Left ventricle myocardium superior (tissue), 1 donor: ENCODE measurements around the gene ZNF439. TPM values are rescaled to one million over a fixed set of nuclear protein-coding genes. Genes with fewer than 3 reads are reported as not detected.
A peak's percentile ranks its signal among the peaks of the same experiment; 100 is the strongest.
"Not testable (repeated sequence)": the region's sequence is repeated elsewhere in the genome, so short reads cannot be mapped to it uniquely, and the experiment has no call there.

Experiments
- ATAC-seq: fragments of 200-7000 bp; cut with Tn5 transposase; one replicate; pipeline ENCODE4 v1.9.1; 2020; ENCODE audit warnings: mild to moderate bottlenecking, moderate library complexity
- DNase-seq: peaks from one replicate; pipeline ENCODE4 v3.0.0-alpha.2; 2020
- intact Hi-C: fragments of 100-400 bp; cut with micrococcal nuclease; formaldehyde crosslinking; loops from one replicate; pipeline ENCODE4 v1.11.0; 2022
- long read RNA-seq: library from polyadenylated mRNA; unstranded; transcript quantifications from one replicate; pipeline ENCODE4 v2.0.0, GENCODE V29; 2021
- total RNA-seq: library from RNA; stranded (reverse); fragmentation: NEBNext Ultra II Directional; extraction: Animal tissue kit (Norgen Biotek cat#: 25700); gene quantifications from one replicate; pipeline ENCODE4 v1.2.1, GENCODE V29; 2021
- donor health status: DM: no; HTN: yes; CAD: no; lungs with severe emphysema.

ZNF439 gene
- total RNA-seq, result 3.7 TPM
- long read RNA-seq, partial matches to known transcripts, result 0 of 6 reads
- long read RNA-seq, other reads (novel, unspliced or antisense), result 6 of 6 reads

DNA sequence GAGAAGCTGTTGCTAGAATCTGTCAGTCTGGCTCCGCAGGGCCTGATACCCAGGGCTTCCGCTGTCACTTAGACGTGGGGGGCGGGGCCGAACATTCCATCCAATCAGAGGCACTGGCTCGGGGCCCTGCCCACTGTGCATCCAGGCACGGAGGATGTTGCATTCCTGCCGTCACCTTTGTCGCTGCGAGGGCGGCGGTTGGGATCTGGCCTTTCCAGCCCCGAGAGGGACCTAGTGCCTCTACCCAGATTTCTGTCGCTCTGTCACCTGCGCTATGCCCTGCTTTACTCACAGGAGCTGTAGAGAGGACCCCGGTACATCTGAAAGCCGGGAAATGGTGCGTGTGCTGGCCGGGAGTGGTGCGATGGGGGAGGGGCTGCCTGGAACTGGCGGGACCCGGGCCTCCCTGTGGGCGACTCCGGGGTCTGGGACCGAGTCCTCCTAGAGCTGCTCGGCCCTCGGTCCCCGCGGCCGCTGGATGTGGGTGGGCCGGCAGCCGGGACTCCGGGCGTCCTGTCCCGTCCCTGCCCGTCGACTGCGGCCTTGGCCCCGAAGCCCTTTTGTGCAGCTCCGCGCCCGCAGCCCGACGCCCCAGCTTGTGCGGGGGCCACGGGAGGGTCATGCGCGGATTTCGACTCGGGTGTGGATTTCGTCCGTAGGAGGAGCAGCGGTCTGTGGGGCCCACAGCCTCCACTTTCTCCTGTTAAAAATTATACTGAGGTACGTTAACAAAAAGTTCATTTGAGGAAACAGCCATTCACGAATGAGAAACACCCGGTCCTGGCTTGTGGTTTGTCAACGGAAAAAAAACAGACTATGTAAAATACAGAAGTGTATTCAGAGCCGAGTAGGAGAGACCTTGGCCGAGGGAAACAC, at the start of gene ZNF439:
TSS of gene ZNF439 (plus strand) at position 133 of the 876 bp plus-strand sequence. CDS start at position 275, 142 bp downstream.
- intact Hi-C loops, result no loop called here
- DNase-seq (peak; percentile 97), ATAC-seq (peak; percentile 100)

DNA sequence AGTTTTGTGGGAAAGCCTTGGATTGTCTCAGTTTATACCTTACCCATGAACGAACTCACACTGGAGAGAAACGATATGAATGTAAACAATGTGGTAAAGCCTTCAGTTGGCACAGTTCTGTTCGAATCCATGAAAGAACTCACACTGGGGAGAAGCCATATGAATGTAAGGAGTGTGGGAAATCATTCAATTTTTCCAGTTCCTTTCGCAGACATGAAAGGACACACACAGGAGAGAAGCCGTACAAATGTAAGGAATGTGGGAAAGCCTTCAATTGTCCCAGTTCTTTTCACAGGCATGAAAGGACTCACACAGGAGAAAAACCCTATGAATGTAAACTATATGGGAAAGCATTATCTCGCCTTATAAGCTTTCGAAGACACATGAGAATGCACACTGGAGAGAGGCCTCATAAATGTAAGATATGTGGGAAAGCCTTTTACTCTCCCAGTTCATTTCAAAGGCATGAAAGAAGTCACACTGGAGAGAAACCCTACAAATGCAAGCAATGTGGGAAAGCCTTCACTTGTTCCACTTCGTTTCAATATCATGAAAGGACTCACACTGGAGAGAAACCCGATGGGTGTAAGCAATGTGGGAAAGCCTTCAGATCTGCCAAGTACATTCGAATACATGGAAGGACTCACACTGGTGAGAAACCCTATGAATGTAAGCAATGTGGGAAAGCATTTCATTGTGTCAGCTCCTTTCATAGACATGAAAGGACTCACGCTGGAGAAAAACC, 42.0 kb upstream of the ZNF439 start:
- ATAC-seq, result no peak
- intact Hi-C loops, result no loop called here
- DNase-seq, result no peak

DNA sequence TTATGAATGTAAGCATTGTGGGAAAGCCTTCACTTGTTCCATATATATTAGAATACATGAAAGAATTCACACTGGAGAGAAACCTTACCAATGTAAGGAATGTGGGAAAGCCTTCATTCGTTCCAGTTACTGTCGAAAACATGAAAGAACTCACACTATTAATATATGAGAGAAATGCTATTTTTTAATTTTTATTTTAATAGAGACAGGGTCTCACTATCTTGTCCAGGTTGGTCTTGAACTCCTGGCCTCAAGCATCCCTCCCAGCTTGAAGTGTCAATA, 41.5 kb upstream of the ZNF439 start:
- ATAC-seq, result no peak
- intact Hi-C loops, result no loop called here
- no peak for DNase-seq

DNA sequence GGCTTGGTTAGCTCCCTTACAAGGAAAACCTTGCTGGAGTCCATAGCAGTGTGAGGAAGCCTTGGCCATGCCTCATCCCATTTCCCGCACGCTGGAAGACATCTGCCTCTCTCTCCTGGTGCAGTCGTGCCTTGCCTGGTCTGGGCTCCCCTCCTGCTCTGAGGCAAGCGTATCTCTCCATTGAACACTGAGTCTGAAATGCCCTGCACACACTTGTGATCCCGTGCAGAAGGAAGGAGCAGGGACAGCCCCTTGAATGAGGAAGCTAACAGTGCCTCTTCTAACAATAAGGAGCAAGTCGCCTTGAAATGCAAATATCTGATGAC, 34.9 kb upstream of the ZNF439 start:
- DNase-seq, result peak; percentile 32
- peak; percentile 42 for ATAC-seq
- intact Hi-C loops, result no loop called here

DNA sequence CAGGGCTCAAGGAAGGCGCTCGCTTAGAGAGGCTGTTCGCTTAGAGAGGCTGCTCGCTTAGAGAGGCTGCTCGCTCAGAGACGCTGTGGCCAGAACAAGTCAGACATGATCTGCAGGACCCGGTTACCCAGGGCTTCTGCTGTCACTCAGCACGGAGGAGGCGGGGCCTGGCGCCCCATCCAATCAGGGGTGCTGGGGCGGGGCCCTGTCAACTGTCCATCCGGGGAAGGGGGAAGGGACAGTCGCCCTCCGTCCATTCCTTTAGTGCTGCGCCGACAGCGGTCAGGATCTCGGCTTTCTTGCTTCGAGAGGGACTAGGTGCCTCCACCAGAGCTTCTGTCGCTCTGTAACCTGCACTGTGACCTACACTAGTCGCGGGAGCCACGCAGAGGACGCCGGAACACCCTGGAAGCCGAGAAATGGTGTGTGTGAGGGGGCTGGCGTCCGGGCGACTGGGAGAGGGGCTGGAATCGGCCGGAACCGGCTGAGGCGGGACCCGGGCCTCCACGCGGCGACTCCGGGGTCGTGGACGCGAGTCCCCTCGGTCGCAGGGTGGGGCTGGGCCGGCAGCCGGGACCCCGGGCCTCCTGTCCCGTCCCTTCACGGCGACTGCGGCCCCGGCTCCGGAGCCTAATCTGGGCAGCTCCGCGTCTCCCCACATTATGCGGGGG, 34.4 kb upstream of the ZNF439 start, which contains the start of gene ZNF440:
TSS of gene ZNF440 (plus strand) at position 245 of the 671 bp plus-strand sequence. CDS start at position 420, 175 bp downstream.
- intact Hi-C loops, result no loop called here

DNA sequence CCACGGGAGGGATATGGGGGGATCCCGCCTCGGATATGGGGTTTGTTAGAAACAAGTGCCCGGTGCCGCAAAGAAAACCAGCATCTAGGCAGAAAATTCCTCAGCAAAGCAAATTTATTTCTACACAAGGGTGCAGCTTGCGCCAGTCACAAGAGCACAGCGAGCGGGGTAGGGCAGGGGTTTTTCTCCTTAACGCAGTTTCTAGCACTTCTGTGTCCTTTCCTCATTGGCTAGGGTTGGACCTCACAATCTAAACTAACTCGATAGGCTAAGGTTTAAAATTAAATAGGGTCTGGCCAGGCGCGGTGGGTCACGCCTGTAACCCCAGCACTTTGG, 33.9 kb upstream of the ZNF439 start:
- peak; percentile 39 for ATAC-seq
- intact Hi-C loops, result no loop called here
- no peak for DNase-seq

More for the DNA sequence above, 34.4 kb upstream of the ZNF439 start, which contains the start of gene ZNF440:
- DNase-seq (peak; percentile 98), ATAC-seq (peak; percentile 100)

DNA sequence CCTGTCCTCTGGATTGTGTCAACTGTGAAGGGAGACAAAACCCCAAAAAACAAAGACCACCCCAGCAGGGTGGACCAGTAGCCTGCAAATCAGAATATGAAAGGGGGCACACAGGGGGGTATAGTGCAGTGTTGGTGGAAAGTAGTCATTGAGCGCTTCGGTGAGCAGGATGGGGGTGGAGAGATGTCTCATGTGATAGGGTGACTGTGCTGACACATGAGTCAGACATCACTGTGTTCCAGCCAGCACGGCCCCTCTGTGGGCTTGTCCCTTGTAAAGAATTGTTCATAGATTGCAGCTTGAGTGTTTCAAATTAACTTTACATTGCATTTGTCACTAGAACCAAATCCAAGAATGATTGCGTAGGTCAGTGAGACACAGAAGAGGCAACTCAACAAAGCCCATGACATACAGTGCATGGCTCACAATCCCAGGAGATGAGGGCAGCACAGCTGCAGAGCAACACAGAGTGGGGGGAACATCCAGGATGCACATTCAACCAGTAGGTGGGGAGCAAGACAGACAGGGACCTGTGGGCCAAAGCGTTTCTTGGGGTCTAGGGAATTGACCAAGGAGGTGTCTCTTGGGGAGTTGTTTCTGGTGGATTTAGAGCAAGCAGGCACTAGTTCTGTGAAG, 26.9 kb upstream of the ZNF439 start:
- intact Hi-C loops, result no loop called here
- no peak for ATAC-seq
- DNase-seq, result no peak

DNA sequence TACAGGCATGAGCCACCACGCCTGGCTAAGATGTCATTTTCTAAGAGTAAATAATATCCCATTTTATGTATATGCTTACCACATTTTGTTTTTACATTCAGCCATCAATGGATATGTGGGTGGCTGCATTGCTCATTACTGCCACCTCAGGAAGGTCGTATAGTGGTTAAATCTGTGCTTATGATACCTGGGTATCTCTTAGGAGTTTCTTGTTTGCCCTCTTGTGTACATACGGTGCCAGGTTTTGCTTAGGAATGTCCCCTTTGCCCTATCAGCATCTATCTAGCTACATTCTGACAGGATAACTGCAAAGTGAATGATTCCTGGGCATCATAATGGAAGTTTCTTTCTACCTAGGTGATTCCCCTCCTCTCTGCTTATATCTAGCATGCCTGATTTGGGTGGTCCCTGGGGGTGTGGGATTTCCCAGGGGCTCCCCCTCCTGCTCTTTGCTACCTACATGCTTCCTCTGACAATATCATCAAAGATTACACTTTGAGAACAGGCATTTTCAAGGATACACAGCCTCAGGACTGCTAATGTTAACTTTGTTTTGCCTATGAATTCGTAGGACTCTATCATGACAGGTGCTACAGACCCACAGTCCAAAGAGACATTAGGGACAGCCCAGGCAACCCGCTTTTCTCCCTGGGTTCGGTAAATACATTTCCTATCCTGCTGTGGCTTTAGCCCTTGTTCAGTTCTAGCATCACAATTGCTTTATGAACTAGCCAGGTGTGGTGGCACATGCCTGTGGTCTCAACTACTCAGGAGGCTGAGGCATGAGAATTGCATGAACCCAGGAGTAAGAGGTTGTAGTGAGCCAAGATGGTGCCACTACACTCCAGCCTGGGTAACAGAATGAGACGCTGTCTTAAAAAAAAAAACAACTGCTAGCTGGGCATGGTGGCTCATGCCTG, 19.3 kb upstream of the ZNF439 start:
- DNase-seq, intact Hi-C loops, ATAC-seq: not testable (repeated sequence)

DNA sequence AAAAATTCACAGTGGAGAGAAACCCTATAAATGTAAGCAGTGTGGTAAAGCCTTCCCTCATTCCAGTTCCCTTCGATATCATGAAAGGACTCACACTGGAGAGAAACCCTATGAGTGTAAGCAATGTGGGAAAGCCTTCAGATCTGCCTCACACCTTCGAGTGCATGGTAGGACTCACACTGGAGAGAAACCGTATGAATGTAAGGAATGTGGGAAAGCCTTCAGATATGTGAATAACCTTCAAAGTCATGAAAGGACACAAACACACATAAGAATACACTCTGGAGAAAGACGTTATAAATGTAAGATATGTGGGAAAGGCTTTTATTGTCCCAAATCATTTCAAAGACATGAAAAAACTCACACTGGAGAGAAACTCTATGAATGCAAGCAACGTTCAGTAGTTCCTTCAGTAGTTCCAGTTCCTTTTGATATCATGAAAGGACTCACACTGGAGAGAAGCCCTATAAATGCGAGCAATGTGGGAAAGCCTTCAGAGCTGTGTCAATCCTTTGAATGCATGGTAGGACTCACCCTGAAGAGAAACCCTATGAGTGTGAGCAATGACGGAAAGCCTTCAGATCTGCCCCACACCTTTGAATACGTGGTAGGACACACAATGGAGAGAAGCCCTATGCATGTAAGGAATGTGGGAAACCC, 16.1 kb upstream of the ZNF439 start:
- ATAC-seq, result no peak
- intact Hi-C loops, result no loop called here
- no peak for DNase-seq

DNA sequence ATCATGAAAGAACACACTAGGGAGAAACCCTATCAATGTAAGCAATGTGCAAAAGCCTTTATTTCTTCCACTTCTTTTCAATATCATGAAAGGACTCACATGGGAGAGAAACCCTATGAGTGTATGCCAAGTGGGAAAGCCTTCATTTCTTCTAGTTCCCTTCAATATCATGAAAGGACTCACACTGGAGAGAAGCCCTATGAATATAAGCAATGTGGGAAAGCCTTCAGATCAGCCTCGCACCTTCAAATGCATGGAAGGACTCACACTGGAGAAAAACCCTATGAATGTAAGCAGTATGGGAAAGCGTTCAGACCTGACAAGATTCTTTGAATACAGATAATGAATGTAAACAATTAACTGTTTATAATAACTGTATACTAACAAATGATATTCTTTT, 15.0 kb upstream of the ZNF439 start:
- no peak for ATAC-seq
- intact Hi-C loops, result no loop called here
- no peak for DNase-seq

DNA sequence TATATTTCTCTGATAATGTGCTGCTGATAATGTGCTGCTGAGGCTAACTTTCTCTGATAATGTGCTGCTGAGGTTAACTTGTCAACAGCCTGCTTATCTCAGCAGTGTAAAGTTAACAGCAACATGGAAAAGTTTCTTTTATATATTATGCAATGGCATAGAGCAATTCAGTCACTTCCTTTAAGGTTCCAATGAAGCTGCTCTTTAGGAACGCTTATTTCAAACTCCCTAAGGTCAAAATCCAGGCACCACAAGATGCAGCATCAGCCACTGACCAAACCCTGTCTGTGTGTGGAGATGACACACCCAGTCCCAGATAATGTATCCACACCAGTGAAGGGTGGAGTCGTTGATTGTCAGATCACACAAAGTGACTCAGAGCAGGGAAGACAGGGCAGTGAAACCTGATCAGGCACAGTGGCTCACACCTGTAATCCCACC, 12.9 kb upstream of the ZNF439 start:
- DNase-seq, ATAC-seq, intact Hi-C loops: not testable (repeated sequence)

DNA sequence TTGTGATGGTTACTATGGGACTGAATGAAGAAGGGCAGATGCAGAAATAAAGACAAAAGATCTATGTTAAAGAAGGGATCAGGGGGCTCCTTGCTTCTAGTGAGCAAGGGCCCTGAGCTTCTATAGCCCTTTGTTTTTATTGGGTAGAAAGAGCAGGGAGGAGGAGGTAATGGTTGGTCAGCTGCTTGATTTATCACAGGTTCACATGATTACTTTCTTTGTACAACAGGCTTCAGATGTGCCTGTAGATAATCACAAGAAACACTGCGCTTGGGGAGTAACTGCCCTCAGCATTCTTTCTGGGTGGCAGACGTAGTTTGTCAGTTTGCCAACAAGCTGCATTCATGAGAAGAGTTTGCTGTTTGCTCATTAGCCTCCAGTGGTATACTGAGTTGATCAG, 4.8 kb upstream of the ZNF439 start:
- ATAC-seq (no peak), DNase-seq (no peak)
- intact Hi-C loops, result no loop called here

DNA sequence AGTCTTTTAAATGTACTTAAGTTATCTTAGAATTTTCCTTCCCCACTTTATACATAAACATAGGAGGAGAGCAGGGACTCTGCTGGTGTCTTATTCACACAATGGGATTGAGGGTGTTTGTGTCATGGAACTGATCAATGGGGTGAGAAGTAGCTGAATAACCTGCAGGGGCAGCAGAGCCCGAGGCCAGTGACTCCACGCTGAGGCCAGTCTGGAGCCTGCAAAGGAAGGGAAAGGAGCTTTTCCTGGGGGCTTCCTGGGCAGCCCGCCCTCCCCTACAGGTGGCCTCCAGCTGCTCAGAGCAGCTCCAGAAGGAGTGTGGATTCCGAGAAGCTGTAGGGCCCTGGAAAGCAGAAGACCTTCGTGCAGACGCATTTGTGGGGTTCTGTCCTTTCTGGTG, 911 bp upstream of the ZNF439 start:
- ATAC-seq, intact Hi-C loops, DNase-seq: not testable (repeated sequence)

DNA sequence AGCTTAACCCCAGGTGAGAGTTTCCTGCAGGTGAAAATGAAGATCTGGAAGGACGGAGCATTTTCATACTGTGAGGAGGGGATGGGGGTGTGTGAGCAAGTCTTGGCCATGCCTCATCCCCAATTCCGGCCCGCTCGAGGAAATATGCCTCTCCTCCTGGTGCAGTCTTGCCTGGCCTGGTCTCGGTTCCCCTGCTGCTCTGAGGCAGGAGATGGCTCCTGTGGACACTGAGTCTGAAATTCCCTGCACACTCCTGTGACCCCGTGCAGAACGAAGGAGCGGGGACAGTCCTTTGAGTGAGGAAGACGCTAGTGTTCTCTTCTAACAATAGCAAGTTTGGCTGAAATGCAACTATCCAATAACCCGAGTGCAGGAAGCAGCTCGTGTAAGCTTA, 329 bp upstream of the ZNF439 start:
- ATAC-seq, result no peak
- DNase-seq, result no peak
- intact Hi-C loops, result no loop called here

DNA sequence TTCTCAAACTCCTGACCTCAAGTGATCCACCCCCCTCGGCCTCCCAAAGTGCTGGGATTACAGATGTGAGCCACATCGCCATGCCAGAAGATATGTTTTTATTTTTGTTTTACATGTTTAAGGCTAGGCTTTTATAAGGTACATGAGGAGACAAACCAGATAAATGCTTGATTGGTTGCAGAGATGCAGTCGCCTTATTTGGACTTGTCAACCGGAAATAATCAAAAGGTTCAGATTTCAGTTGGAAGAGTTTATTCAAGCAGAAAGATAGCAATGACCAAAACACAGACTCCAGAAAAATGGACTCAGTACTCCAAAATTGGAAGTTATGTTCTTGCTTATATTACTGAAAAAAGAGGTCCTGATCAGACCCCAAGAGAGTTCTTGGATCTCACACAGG, 1.8 kb downstream of the ZNF439 start:
- DNase-seq, intact Hi-C loops, ATAC-seq: not testable (repeated sequence)

DNA sequence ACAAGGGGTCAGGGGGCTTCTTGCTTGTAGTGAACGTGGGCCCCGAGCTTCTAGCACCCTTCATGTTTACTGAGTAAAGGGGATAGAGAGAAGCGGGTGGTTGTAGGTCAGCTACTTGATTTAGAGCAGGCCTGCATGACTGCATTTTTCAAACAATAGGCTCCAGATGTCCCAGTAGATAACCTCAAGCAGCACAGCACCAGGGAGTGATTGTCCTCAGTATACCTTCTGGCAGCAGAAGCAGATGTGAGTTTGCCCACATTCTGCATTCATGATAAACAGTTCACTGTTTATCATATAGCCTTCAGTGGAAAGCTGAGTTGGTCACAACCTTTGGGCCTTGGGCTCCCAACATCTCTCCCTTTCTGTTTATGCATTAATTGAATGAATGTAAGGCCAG, 4.8 kb downstream of the ZNF439 start:
- DNase-seq, result no peak
- intact Hi-C loops, result no loop called here
- ATAC-seq, result no peak

DNA sequence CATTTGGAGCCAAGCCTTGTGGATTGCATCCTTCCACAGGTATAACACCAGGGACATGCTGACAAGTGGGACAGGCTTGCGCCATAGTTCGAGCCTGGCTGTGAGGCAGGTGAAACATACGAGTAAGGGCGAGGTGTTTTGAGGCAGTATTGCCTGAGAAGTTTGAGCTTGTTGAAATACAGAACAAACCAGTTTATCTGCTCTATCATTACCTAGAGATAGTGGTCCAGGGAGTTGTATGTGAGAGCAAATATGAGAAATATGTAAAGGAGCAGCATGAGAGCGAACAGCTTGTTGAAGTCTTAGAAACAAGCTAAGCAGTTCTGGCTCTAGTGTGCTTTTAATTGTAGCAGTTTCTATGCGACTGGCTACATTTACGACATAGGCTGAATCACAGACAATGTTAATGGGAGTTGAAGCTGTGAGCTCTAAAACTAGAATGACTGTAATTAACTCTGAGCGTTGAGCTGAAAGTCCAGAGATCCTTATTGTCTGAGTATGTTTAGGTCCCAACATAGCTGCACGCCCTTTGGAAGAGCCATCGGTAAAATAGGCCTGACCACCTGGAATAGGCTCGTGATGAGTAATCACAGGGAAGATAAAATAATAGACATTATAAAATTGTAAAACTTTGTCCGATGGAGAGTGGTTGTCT, 8.2 kb downstream of the ZNF439 start:
- DNase-seq (no peak), ATAC-seq (no peak)
- intact Hi-C loops, result no loop called here
